HepG2 (cell line): ENCODE results near the gene PTCD2. TPM values are rescaled to one million over a fixed set of nuclear protein-coding genes. Genes with fewer than 3 reads are reported as not detected.
A peak's percentile ranks its signal among the peaks of the same experiment; 100 is the strongest.

Experiments used
- IKZF1 ChIP-seq: fragments of 450-650 bp; IDR thresholded peaks from 2 replicates; pipeline ENCODE4 v1.7.1; 2016
- IRF2 ChIP-seq: IDR thresholded peaks from 2 replicates; pipeline ENCODE4 v1.6.1; 2018; ENCODE audit warnings: missing genetic modification reagents, missing compliant biosample characterization
- MLLT10 ChIP-seq: sonication (generic); formaldehyde crosslinking; IDR thresholded peaks from 2 replicates; pipeline ENCODE4 v1.4.0; 2020; ENCODE audit warnings: missing genetic modification reagents
- NCOR1 ChIP-seq: fragments of 200-600 bp; sonication (generic); IDR thresholded peaks from 2 replicates; pipeline ENCODE4 v1.7.0; 2017; ENCODE audit warnings: antibody characterized with exemption, low read length, borderline replicate concordance
- REL ChIP-seq: sonication (generic); formaldehyde crosslinking; conservative IDR thresholded peaks from 2 replicates; pipeline ENCODE4 v1.8.0; 2022; ENCODE audit warnings: mild to moderate bottlenecking, missing genetic modification reagents, moderate library complexity
- TBX2 ChIP-seq: sonication (generic); formaldehyde crosslinking; IDR thresholded peaks from 2 replicates; pipeline ENCODE4 v1.5.0; 2020; ENCODE audit warnings: missing genetic modification reagents, mild to moderate bottlenecking, borderline replicate concordance
- TGIF2 ChIP-seq: IDR thresholded peaks from 2 replicates; pipeline ENCODE4 v1.6.1; 2016; ENCODE audit warnings: control low read depth, missing compliant biosample characterization
- ZBTB3 ChIP-seq: sonication (generic); formaldehyde crosslinking; IDR thresholded peaks from 2 replicates; pipeline ENCODE4 v1.4.0; 2020; ENCODE audit warnings: low read depth, mild to moderate bottlenecking, moderate library complexity, missing genetic modification reagents, borderline replicate concordance
- ZFAT ChIP-seq: sonication (generic); formaldehyde crosslinking; conservative IDR thresholded peaks from 2 replicates; pipeline ENCODE4 v1.8.1; 2023; ENCODE audit warnings: missing genetic modification reagents, inconsistent platforms
- ZNF124 ChIP-seq: sonication (generic); formaldehyde crosslinking; IDR thresholded peaks from 2 replicates; pipeline ENCODE4 v1.4.0; 2020; ENCODE audit warnings: missing genetic modification reagents
- ZNF138 ChIP-seq: sonication (generic); formaldehyde crosslinking; IDR thresholded peaks from 2 replicates; pipeline ENCODE4 v1.5.0; 2020; ENCODE audit warnings: mild to moderate bottlenecking, low read depth, missing genetic modification reagents
- ZNF224 ChIP-seq: sonication (generic); formaldehyde crosslinking; IDR thresholded peaks from 2 replicates; pipeline ENCODE4 v1.5.0; 2020; ENCODE audit warnings: mild to moderate bottlenecking, missing genetic modification reagents
- ZNF460 ChIP-seq: sonication (generic); formaldehyde crosslinking; IDR thresholded peaks from 2 replicates; pipeline ENCODE4 v1.5.1; 2020; ENCODE audit warnings: missing genetic modification reagents, mild to moderate bottlenecking, borderline replicate concordance
- ZNF567 ChIP-seq: sonication (generic); formaldehyde crosslinking; IDR thresholded peaks from 2 replicates; pipeline ENCODE4 v1.8.1; 2023; ENCODE audit warnings: mild to moderate bottlenecking, missing genetic modification reagents, borderline replicate concordance
- ZNF709 ChIP-seq: sonication (generic); formaldehyde crosslinking; IDR thresholded peaks from 2 replicates; pipeline ENCODE4 v1.5.0; 2020; ENCODE audit warnings: mild to moderate bottlenecking, missing genetic modification reagents
- ZSCAN21 ChIP-seq: sonication (generic); formaldehyde crosslinking; IDR thresholded peaks from 2 replicates; pipeline ENCODE4 v1.8.0; 2022; ENCODE audit warnings: mild to moderate bottlenecking, missing genetic modification reagents, moderate library complexity, borderline replicate concordance
- polyA plus RNA-seq, 8 experiments: library from polyadenylated mRNA; depleted of rRNA in 3 of 8; stranded (reverse) in 7 of 8; unstranded in 1 of 8; fragments of >200 nt; fragmentation: Illumina TruSeq in 4 of 8; extraction: Trizol in 4 of 8; gene quantifications; 2 replicates each; pipeline versions ENCODE4 v1.2.1 to v1.2.3, GENCODE V29; 2011 to 2016; ENCODE audit warnings: low read depth in 4 of 8, missing spikeins in 1 of 8, mixed read lengths in 1 of 8; ENCODE audit not compliant: insufficient read depth in 1 of 8
- total RNA-seq, 5 experiments: library from RNA; depleted of rRNA; stranded (reverse); fragments of >200 nt; fragmentation: Illumina TruSeq; extraction: Trizol; gene quantifications; 2 replicates each; pipeline ENCODE4 v1.2.3, GENCODE V29; 2016; ENCODE audit warnings: low read depth in 1 of 5
- TF ChIP-seq, protein P1 (sequence below): sonication (generic); formaldehyde crosslinking; IDR thresholded peaks from 2 replicates; pipeline ENCODE4 v1.4.0; 2020; ENCODE audit warnings: missing genetic modification reagents
- TF ChIP-seq, protein P2 (sequence below): sonication (generic); formaldehyde crosslinking; IDR thresholded peaks from 2 replicates; pipeline ENCODE4 v1.5.0; 2020; ENCODE audit warnings: missing genetic modification reagents
- TF ChIP-seq, protein P3 (sequence below), 2 experiments: sonication (generic) in 1 of 2; formaldehyde crosslinking in 1 of 2; IDR thresholded peaks; 2 replicates each; pipeline versions ENCODE4 v1.6.1 to v1.9.0; 2014 to 2022; ENCODE audit warnings: antibody characterized with exemption in 1 of 2, borderline replicate concordance in 1 of 2, inconsistent platforms in 1 of 2, low read depth in 1 of 2, missing genetic modification reagents in 1 of 2

The PTCD2 gene
- total and polyA plus RNA-seq, 2 of the 13 experiments (the other 11 are each of a cell fraction or from before 2014, with no cell fraction given): 5.3 to 6.4 TPM

DNA sequence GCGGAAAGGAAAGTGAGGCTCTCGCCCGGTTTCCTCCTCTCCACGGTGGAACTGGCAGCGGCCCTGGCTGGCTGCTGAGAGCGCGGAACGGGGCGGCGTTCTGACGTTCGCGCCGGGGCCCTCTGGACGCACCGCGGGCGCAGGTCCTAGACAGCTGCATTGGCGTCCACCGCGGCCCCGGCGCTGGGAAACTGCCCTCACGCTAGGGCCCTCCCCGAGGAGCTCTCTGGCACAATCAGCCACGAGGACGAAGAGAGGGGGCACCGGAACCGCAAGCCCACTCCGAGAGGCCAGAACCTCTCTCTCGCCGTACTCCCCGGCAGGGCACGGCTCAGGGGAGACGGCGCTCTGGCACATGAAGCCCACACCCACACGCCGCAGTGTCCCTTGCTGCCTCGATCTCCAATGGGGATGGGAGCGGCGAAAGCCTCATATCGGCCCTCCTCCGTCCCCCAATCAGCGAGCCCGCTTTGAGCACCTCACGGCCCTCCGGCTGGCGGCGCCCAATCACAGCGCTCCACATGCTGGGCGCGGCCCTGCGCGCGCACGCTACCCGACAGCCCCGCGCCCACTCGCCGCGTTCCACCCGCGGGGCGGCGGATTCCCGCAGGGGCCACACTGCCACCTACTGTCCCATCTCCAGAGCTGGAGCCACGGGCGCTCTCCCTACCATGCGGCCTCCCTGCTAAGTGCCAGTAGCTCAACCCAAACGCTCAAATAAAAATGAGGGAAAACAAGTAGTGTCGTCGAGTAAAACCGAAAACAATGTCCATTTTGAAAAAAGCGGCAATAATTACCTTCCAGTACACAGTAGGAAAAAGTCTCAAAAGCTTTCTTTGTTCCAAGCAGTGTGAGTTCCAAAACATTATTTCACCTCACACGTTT, 12.0 kb upstream of the PTCD2 start (continued):
- TF ChIP-seq ZNF124 (CRISPR knock-in tag) (no peak), IKZF1 (no peak), ZNF567 (CRISPR knock-in tag) (peak; percentile 94), ZNF709 (CRISPR knock-in tag) (no peak; the same call in 1 of the 2 replicates), ZNF460 (CRISPR knock-in tag) (no peak), NCOR1 (no peak), REL (CRISPR knock-in tag) (peak; percentile 94), TBX2 (CRISPR knock-in tag) (peak; percentile 84), ZNF138 (peak; percentile 82; the same call in 1 of the 2 replicates), IRF2 (CRISPR knock-in tag) (peak; percentile 86), ZFAT (CRISPR knock-in tag) (no peak; the same call in 1 of the 2 replicates), MLLT10 (CRISPR knock-in tag) (no peak), ZSCAN21 (peak; percentile 87), TGIF2 (CRISPR knock-in tag) (peak; percentile 85; the same call in 1 of the 2 replicates), ZBTB3 (CRISPR knock-in tag) (no peak), ZNF224 (CRISPR knock-in tag) (peak; percentile 56; the same call in 1 of the 2 replicates)
- TF ChIP-seq, protein P1, sequence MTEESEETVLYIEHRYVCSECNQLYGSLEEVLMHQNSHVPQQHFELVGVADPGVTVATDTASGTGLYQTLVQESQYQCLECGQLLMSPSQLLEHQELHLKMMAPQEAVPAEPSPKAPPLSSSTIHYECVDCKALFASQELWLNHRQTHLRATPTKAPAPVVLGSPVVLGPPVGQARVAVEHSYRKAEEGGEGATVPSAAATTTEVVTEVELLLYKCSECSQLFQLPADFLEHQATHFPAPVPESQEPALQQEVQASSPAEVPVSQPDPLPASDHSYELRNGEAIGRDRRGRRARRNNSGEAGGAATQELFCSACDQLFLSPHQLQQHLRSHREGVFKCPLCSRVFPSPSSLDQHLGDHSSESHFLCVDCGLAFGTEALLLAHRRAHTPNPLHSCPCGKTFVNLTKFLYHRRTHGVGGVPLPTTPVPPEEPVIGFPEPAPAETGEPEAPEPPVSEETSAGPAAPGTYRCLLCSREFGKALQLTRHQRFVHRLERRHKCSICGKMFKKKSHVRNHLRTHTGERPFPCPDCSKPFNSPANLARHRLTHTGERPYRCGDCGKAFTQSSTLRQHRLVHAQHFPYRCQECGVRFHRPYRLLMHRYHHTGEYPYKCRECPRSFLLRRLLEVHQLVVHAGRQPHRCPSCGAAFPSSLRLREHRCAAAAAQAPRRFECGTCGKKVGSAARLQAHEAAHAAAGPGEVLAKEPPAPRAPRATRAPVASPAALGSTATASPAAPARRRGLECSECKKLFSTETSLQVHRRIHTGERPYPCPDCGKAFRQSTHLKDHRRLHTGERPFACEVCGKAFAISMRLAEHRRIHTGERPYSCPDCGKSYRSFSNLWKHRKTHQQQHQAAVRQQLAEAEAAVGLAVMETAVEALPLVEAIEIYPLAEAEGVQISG (CRISPR knock-in tag): peak; percentile 87
- TF ChIP-seq, protein P2, sequence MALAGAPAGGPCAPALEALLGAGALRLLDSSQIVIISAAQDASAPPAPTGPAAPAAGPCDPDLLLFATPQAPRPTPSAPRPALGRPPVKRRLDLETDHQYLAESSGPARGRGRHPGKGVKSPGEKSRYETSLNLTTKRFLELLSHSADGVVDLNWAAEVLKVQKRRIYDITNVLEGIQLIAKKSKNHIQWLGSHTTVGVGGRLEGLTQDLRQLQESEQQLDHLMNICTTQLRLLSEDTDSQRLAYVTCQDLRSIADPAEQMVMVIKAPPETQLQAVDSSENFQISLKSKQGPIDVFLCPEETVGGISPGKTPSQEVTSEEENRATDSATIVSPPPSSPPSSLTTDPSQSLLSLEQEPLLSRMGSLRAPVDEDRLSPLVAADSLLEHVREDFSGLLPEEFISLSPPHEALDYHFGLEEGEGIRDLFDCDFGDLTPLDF (CRISPR knock-in tag): peak; percentile 73
- TF ChIP-seq, protein P3, sequence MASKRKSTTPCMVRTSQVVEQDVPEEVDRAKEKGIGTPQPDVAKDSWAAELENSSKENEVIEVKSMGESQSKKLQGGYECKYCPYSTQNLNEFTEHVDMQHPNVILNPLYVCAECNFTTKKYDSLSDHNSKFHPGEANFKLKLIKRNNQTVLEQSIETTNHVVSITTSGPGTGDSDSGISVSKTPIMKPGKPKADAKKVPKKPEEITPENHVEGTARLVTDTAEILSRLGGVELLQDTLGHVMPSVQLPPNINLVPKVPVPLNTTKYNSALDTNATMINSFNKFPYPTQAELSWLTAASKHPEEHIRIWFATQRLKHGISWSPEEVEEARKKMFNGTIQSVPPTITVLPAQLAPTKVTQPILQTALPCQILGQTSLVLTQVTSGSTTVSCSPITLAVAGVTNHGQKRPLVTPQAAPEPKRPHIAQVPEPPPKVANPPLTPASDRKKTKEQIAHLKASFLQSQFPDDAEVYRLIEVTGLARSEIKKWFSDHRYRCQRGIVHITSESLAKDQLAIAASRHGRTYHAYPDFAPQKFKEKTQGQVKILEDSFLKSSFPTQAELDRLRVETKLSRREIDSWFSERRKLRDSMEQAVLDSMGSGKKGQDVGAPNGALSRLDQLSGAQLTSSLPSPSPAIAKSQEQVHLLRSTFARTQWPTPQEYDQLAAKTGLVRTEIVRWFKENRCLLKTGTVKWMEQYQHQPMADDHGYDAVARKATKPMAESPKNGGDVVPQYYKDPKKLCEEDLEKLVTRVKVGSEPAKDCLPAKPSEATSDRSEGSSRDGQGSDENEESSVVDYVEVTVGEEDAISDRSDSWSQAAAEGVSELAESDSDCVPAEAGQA (IDR thresholded peaks at IDR 0.05; ENCODE audit: low read depth): peak; percentile 23; the same call in 1 of the 2 replicates
- TF ChIP-seq, protein P3 (CRISPR knock-in tag; IDR thresholded peaks at IDR 0.05; ENCODE audit: borderline replicate concordance): no peak
